Esophagus muscularis mucosa (tissue), 3 donors: ENCODE measurements around the gene SLC25A20.

Experiments
- CTCF ChIP-seq, 3 experiments: fragments of 200-600 bp in 2 of 3; fragments of 450-650 bp in 1 of 3; sonication (generic) in 2 of 3; IDR thresholded peaks; one replicate each; pipeline ENCODE4 v1.5.1; 2017 to 2019; ENCODE audit warnings: antibody characterized with exemption in 3 of 3, mild to moderate bottlenecking in 2 of 3, moderate library complexity in 1 of 3
- POLR2A ChIP-seq: fragments of 450-650 bp; IDR thresholded peaks from one replicate; pipeline ENCODE4 v1.6.1; 2017; ENCODE audit warnings: antibody characterized with exemption, moderate library complexity, mild to moderate bottlenecking, low read depth
- POLR2AphosphoS5 ChIP-seq, 2 donors: sonication (generic); formaldehyde crosslinking; IDR thresholded peaks; one replicate each; pipeline ENCODE4 v1.6.1; 2017; ENCODE audit warnings: antibody characterized with exemption in 2 of 2

- TF ChIP-seq POLR2A (no peak), CTCF (IDR thresholded peaks at IDR 0.05) (no peak), POLR2AphosphoS5 (IDR thresholded peaks at IDR 0.05) (no peak)
Observed at GRCh38 chr3:48897460-48898376, 964 bp downstream of the SLC25A20 start.
